Smooth muscle cell (in vitro differentiated cells): ENCODE results near the gene NF2. TPM values are rescaled to one million over a fixed set of nuclear protein-coding genes. Genes with fewer than 3 reads are reported as not detected.

Experiments
- DNase-seq: peaks from one replicate; lab custom pipeline; 2025; ENCODE audit not compliant: unreplicated experiment; lab: John Stamatoyannopoulos, UW
- H2AFZ ChIP-seq: fragments of 200-600 bp; sonication (generic); 2 replicates; pipeline ENCODE4 v1.6.0; 2016; ENCODE audit warnings: antibody characterized with exemption, low read depth, mild to moderate bottlenecking
- H3F3A ChIP-seq: fragments of 200-600 bp; sonication (generic); 2 replicates; pipeline ENCODE4 v1.6.0; 2017; ENCODE audit warnings: antibody characterized with exemption, low read depth
- H3K27ac ChIP-seq: fragments of 200-600 bp; sonication (generic); 2 replicates; pipeline ENCODE4 v1.5.1; 2016; ENCODE audit warnings: low read depth, mild to moderate bottlenecking
- H3K27me3 ChIP-seq: fragments of 200-600 bp; sonication (generic); 2 replicates; pipeline ENCODE4 v1.6.1; 2016; ENCODE audit warnings: low read depth, mild to moderate bottlenecking
- H3K36me3 ChIP-seq: fragments of 200-600 bp; sonication (generic); 2 replicates; pipeline ENCODE4 v1.5.1; 2016; ENCODE audit warnings: low read depth
- H3K4me1 ChIP-seq: fragments of 200-600 bp; sonication (generic); 2 replicates; pipeline ENCODE4 v1.5.1; 2016; ENCODE audit warnings: low read depth
- H3K4me2 ChIP-seq: fragments of 200-600 bp; sonication (generic); 2 replicates; pipeline ENCODE4 v1.6.0; 2016; ENCODE audit warnings: mild to moderate bottlenecking
- H3K4me3 ChIP-seq: fragments of 200-600 bp; sonication (generic); 2 replicates; pipeline ENCODE4 v1.5.1; 2016; ENCODE audit warnings: mild to moderate bottlenecking
- H3K79me2 ChIP-seq: fragments of 200-600 bp; sonication (generic); 2 replicates; pipeline ENCODE4 v1.6.0; 2016; ENCODE audit warnings: low read depth, mild to moderate bottlenecking
- H3K9ac ChIP-seq: fragments of 200-600 bp; sonication (generic); 2 replicates; pipeline ENCODE4 v1.6.0; 2016; ENCODE audit warnings: low read depth
- H3K9me3 ChIP-seq: fragments of 200-600 bp; sonication (generic); replicated peaks from 2 replicates; pipeline ENCODE4 v1.5.1; 2016; ENCODE audit warnings: low read depth
- H4K20me1 ChIP-seq: fragments of 200-600 bp; sonication (generic); 2 replicates; pipeline ENCODE4 v1.6.0; 2016; ENCODE audit warnings: low read depth
- CTCF ChIP-seq: fragments of 200-600 bp; sonication (generic); IDR thresholded peaks from 2 replicates; pipeline ENCODE4 v1.5.1; 2017; ENCODE audit warnings: borderline replicate concordance, mild to moderate bottlenecking, antibody characterized with exemption; ENCODE audit not compliant: insufficient read depth, poor library complexity, severe bottlenecking
- WGBS: methylation state at CpG from one replicate; pipeline ENCODE4 v1.1.7; 2016; ENCODE audit warnings: low lambda C conversion rate; 5-methylcytosine and 5-hydroxymethylcytosine counted together
- polyA plus RNA-seq: library from polyadenylated mRNA; unstranded; fragments of >200 nt; fragmentation: Nextera tagmentation; extraction: Ambion mirVana; gene quantifications from 2 replicates; pipeline ENCODE4 v1.2.1, GENCODE V29; 2016
- total RNA-seq: library from RNA; depleted of rRNA; stranded (reverse); fragments of >200 nt; gene quantifications from 2 replicates; pipeline ENCODE4 v1.2.3, GENCODE V29; 2014

The NF2 gene
- total and polyA plus RNA-seq, 2 experiments from 2014 or later, result 21.5 to 21.7 TPM

- TF ChIP-seq CTCF, result no peak
- no peak for DNase-seq
- WGBS, result 87% methylated on average over 8 of the region's 8 CpGs
- Histone ChIP-seq H3K27ac (no peak overlapping the region), H3K9me3 (no peaks in the 10 kb centered on the region), H3K27me3 (no peaks in the 10 kb centered on the region), H3K36me3 (no peaks in the 10 kb centered on the region), H3F3A (no peaks in the 10 kb centered on the region), H4K20me1 (no peaks in the 10 kb centered on the region), H2AFZ (no peak overlapping the region), H3K79me2 (no peaks in the 10 kb centered on the region), H3K4me2 (no peak overlapping the region), H3K4me1 (no peaks in the 10 kb centered on the region), H3K4me3 (no peak overlapping the region), H3K9ac (no peak overlapping the region)
Measured at GRCh38 chr22:29734406-29734805, 131.0 kb downstream of the NF2 start.

GRCh38 chr22:29734838-29735237 is 131.4 kb downstream of the NF2 start:
- TF ChIP-seq CTCF, result no peak
- Histone ChIP-seq H2AFZ (no peak overlapping the region), H3K9me3 (no peaks in the 10 kb centered on the region), H3K4me1 (no peaks in the 10 kb centered on the region), H3K4me2 (no peak overlapping the region), H3K4me3 (no peak overlapping the region), H3K79me2 (no peaks in the 10 kb centered on the region), H4K20me1 (no peaks in the 10 kb centered on the region), H3K27ac (no peak overlapping the region), H3K9ac (no peak overlapping the region), H3F3A (no peaks in the 10 kb centered on the region), H3K36me3 (no peaks in the 10 kb centered on the region), H3K27me3 (no peaks in the 10 kb centered on the region)
- DNase-seq, result no peak
- 77% methylated on average over 9 of the region's 9 CpGs for WGBS

- 65% methylated on average over 1 of the region's 1 CpG for WGBS
- no peak overlapping the region for H3K4me3 ChIP-seq
- H2AFZ ChIP-seq, result no peak overlapping the region
- H3K9ac ChIP-seq, result no peak overlapping the region
- no peak for DNase-seq
- H3K79me2 ChIP-seq, result no peaks in the 10 kb centered on the region
- no peak overlapping the region for H3K4me2 ChIP-seq
- no peaks in the 10 kb centered on the region for H3K4me1 ChIP-seq
- H4K20me1 ChIP-seq, result no peaks in the 10 kb centered on the region
- no peak for TF ChIP-seq CTCF
- no peaks in the 10 kb centered on the region for H3K27me3 ChIP-seq
- H3K36me3 ChIP-seq, result no peaks in the 10 kb centered on the region
- no peak overlapping the region for H3K27ac ChIP-seq
- no peaks in the 10 kb centered on the region for H3K9me3 ChIP-seq
- no peaks in the 10 kb centered on the region for H3F3A ChIP-seq
Measured at GRCh38 chr22:29735416-29735815, 132.0 kb downstream of the NF2 start.

GRCh38 chr22:29737251-29738117 is 134.1 kb downstream of the NF2 start:
- H2AFZ ChIP-seq, result no peak overlapping the region
- DNase-seq, result no peak
- no peak overlapping the region for H3K4me3 ChIP-seq
- no peaks in the 10 kb centered on the region for H3K79me2 ChIP-seq
- no peaks in the 10 kb centered on the region for H4K20me1 ChIP-seq
- H3K36me3 ChIP-seq, result no peaks in the 10 kb centered on the region
- TF ChIP-seq CTCF, result no peak
- no peak overlapping the region for H3K4me2 ChIP-seq
- no peaks in the 10 kb centered on the region for H3K4me1 ChIP-seq
- H3K9me3 ChIP-seq, result no peaks in the 10 kb centered on the region
- H3F3A ChIP-seq, result no peaks in the 10 kb centered on the region
- WGBS, result 92% methylated on average over 22 of the region's 22 CpGs
- no peak overlapping the region for H3K27ac ChIP-seq
- no peak overlapping the region for H3K9ac ChIP-seq
- H3K27me3 ChIP-seq, result no peaks in the 10 kb centered on the region
